ENCODE results near the gene IL17RD.

IL17RD gene

GRCh38 chr3:57166660-57167059 is 1.5 kb upstream of the IL17RD start:
- TF ChIP-seq CTCF (conservative IDR thresholded peaks at IDR 0.05; ENCODE audit: low read length) = no peak
- no peak overlapping the region for H3K4me3 ChIP-seq (ENCODE audit: low read length)
- no peak for DNase-seq (ENCODE audit: low read depth)

GRCh38 chr3:57165641-57166040 is 488 bp upstream of the IL17RD start:
- TF ChIP-seq CTCF (conservative IDR thresholded peaks at IDR 0.05; ENCODE audit: low read length) = no peak
- no peak for DNase-seq (ENCODE audit: low read depth)
- H3K4me3 ChIP-seq (ENCODE audit: low read length) = peak overlapping the region; percentile 29

GRCh38 chr3:57164217-57164656 is 916 bp downstream of the IL17RD start:
- H3K4me3 ChIP-seq (ENCODE audit: low read length) = peak overlapping the region; percentile 59
- DNase-seq (ENCODE audit: low read depth) = peak; percentile 20
- TF ChIP-seq CTCF (conservative IDR thresholded peaks at IDR 0.05; ENCODE audit: low read length) = no peak

GRCh38 chr3:57163751-57164150 is 1.4 kb downstream of the IL17RD start:
- no peak for TF ChIP-seq CTCF (conservative IDR thresholded peaks at IDR 0.05; ENCODE audit: low read length)

GRCh38 chr3:57161915-57162314 is 3.2 kb downstream of the IL17RD start:
- DNase-seq (ENCODE audit: low read depth) = no peak
- H3K4me3 ChIP-seq (ENCODE audit: low read length) = no peak overlapping the region
- TF ChIP-seq CTCF (conservative IDR thresholded peaks at IDR 0.05; ENCODE audit: low read length) = no peak

More at GRCh38 chr3:57163751-57164150, 1.4 kb downstream of the IL17RD start:
- DNase-seq (ENCODE audit: low read depth) = peak; percentile 18
- H3K4me3 ChIP-seq (ENCODE audit: low read length) = peak overlapping the region; percentile 59; the same call in 1 of the 2 replicates

GRCh38 chr3:57160765-57161538 is 4.2 kb downstream of the IL17RD start:
- H3K4me3 ChIP-seq (ENCODE audit: low read length) = no peak overlapping the region
- no peak; the same call in 1 of the 2 replicates for TF ChIP-seq CTCF (conservative IDR thresholded peaks at IDR 0.05; ENCODE audit: low read length)
- DNase-seq (ENCODE audit: low read depth) = peak; percentile 63
